Epithelial cell of proximal tubule (primary cell): Measurements from ENCODE around the gene TBC1D24. TPM values are rescaled to one million over a fixed set of nuclear protein-coding genes. Genes with fewer than 3 reads are reported as not detected.

Experiments used
- DNase-seq: peaks from one replicate; pipeline ENCODE4 v3.0.0-alpha.2; 2011; ENCODE audit warnings: low read depth
- H3K4me3 ChIP-seq: 2 replicates; pipeline ENCODE4 v1.5.1; 2011; ENCODE audit warnings: low read depth, mild to moderate bottlenecking, low read length
- CTCF ChIP-seq: conservative IDR thresholded peaks from 2 replicates; pipeline ENCODE4 v1.5.1; 2012; ENCODE audit warnings: low read depth, mild to moderate bottlenecking, low read length
- total RNA-seq: library from RNA; depleted of rRNA; stranded (reverse); fragments of >200 nt; gene quantifications from 2 replicates; pipeline ENCODE4 v1.2.3, GENCODE V29; 2015

Gene TBC1D24
- total RNA-seq, 1 donor from 2014 or later = 7.8 TPM

GRCh38 chr16:2472488-2472864, 2.5 kb upstream of the TBC1D24 start:
- no peak overlapping the region for H3K4me3 ChIP-seq
- DNase-seq = no peak
- no peak for TF ChIP-seq CTCF

GRCh38 chr16:2472885-2473445, 2.0 kb upstream of the TBC1D24 start:
- no peak for TF ChIP-seq CTCF
- no peak overlapping the region for H3K4me3 ChIP-seq
- DNase-seq = no peak

- no peak for TF ChIP-seq CTCF
- H3K4me3 ChIP-seq = peak overlapping the region; percentile 29
- DNase-seq = no peak
These were observed 1.4 kb upstream of the TBC1D24 start for GRCh38 chr16:2473446-2473926.

- peak overlapping the region; percentile 84 for H3K4me3 ChIP-seq
- peak; percentile 28 for TF ChIP-seq CTCF
- no peak for DNase-seq
These were observed 689 bp upstream of the TBC1D24 start for GRCh38 chr16:2473999-2474876.

GRCh38 chr16:2475413-2476344, 752 bp downstream of the TBC1D24 start:
- no peak for DNase-seq
- no peak for TF ChIP-seq CTCF
- H3K4me3 ChIP-seq = peak overlapping the region; percentile 84

- no peak for DNase-seq
- no peak for TF ChIP-seq CTCF
- no peak overlapping the region for H3K4me3 ChIP-seq
These were observed 1.4 kb downstream of the TBC1D24 start for GRCh38 chr16:2476345-2476720.
